Measurements from ENCODE around the gene FBXW2.
"Not testable (repeated sequence)": the region's sequence is repeated elsewhere in the genome, so short reads cannot be mapped to it uniquely, and the experiment has no call there.

The FBXW2 gene

DNA sequence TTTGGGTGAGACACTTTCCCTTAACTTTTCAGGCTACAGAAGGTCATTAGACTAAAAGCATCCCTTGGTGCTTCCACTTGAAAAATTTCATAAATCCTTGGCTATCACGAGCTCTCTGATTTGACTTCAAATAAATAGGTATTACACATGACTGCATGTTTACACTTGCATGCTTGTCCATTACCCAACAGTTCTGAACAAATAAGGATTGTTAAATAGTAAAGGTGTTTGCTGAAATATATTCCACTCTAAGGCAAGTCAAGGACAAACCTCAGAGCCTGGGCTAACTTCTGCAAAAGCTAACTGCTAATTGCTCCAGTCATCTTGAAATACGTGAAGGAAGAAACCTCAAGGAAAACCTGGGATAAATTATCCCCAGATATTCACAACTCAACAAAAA is 14.5 kb downstream of the FBXW2 start:
- DNase-seq, result no peak

DNA sequence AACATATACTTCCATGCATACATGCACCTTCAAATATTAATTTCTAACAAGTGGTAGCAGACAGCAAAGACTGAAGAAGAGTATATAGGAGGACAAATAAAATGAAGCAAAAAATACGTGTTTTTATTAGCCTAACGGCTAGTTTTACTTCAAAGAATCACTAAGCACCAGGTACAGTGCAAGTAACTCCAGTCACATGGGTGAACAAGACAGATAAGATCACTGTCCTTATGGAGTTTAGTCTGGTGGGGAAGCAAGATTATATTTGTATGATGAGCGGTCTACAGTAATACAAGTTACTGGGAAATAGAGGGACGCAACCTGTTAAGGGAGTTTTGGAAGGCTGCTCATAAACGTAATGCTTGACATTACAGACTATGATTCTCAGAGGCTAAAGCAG is 16.0 kb downstream of the FBXW2 start:
- no peak for DNase-seq

DNA sequence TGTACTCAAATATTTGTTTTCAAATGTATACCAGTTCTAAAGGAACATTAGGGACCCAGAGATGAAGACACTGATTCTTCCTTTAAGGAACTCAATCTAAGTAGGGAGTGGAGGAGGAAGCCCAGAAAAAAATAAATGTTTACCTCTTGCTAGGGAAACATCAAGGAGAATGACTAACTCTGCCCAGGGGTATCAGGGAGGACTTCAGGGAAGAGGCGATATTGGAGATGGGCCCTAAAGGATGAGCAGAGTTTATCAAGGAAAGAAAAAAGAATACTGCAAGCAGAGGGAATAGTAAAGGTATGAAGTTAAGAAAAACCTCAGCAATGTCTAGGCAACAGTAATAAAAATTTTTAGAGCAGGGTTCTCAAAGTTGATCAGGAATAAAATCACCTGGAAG is 16.4 kb downstream of the FBXW2 start:
- no peak for DNase-seq

DNA sequence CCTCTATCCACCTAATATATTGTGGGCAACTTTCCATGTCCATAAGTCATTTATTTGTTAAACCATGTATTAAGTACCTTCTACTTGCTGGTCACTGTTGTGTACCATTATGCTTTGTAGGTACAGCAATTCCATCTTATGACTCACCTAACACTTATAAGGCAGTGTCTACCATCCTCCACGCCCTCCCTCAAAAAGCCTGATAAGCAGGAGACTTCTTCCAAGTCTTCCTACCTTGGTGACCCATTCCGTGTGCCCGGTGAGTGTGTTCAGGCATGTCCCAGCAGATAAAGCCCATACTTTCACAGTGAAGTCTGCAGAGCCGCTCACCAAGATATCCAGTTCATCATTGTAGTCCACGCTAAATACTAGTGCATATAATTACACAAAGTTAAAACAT is 17.4 kb downstream of the FBXW2 start:
- no peak for DNase-seq

DNA sequence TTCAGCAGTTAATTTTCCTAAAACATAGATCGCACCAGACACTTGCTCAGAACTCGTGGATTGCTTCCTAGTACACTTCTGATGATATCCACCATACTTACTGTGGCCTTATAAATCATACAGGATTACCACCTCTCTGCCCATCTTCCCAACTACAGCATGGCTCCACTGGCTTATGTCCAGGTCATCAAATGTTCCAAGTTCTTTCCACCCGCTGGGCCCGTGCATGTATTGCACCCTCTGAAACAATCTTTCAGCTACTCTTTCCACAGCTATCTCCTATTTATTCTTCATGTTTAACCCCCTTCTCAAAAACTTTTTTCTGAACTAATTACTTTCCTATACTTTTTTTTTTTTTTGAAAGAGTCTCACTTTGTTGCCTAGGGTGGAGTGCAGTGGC is 18.5 kb downstream of the FBXW2 start:
- DNase-seq, result no peak

DNA sequence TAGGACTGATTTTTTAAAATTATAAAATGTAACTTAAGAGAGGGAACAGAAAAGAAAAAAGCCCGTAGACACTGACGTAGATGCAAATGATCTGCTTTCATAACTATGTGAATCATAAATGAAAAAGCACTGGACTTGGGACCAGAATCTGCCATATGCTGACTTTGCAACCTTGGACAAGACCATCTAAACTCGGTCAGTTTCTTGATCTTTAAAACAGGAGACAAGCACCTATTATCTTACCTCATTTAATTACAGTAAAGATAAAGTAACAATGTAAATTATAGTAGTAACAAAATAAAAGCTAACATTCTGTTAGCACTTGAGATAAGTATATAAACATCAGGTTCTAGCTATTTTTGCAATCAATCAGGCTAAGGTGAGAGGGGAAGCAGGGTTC is 20.0 kb downstream of the FBXW2 start:
- DNase-seq, result no peak

DNA sequence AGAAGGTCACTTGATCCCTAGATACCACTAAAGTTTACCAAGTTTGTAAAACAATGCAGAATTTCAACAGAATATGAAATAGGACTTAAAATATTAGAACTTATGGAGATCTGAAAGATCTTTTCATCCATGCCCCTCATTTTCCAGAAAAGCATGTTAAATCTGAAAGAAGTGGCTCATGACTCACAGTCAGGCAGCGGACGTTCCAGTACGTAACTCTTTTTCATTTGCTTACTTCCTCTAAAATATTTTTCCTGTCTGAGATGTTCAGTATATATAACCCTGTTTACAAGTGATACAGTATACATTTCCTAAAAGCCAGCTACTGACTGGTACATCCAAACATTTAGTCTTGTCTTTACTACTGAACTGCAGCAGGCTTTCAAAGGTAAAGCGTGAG is 22.3 kb downstream of the FBXW2 start:
- DNase-seq, result no peak

DNA sequence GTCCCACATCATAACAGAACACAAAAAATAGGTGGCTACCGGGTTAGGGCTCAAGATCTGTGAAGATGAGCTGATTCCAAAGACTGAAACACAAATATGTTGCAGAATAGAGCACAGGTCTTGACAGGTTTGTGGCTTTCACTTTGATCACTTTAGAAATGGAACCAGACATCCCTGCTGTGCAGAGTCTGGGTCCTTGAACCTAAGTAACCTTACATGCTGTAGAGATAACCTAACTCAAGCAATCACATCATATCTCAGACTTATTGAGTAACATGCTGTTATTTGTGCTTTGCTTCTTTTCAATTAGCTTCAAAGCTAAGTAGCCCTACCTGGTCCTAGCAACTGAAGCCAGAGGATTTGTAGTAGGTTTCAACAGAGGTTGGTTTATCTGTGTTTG is 24.3 kb downstream of the FBXW2 start:
- no peak for DNase-seq

DNA sequence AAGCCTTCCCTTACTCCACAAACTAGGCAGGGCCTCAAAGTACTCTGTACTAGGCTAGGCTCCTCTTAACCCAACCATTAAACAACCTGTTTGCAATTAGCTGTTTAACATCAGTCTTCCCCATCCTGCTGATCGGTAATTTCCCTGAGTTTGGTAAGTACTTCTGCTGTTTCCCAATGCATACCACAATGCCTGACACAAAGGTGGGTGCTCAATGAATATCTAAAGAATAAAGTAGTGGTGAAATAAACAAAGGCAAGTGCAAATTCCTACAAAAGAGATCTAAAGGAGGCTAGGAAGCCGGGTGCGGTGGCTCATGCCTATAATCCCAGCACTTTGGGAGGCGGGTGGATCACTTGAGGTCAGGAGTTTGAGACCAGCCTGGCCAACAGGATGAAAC is 25.0 kb downstream of the FBXW2 start:
- no peak for DNase-seq

DNA sequence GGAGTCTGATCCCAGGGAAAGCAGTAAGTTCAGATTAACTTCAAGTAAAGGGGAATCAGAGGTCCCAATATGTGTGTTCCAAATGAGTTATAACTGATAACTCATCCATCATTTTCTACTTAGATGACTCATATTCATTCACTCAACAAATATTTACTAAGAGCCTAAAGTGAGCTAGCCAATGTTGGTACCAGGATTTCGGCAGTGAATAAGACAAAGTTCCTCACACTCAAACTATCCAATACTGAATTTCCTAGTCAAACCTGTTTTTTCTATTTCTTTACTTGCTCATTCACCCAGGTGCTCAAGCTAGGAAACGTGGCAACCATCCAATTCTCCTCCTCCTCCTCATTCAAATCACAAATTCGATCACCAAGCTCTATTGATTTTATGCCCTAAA is 25.8 kb downstream of the FBXW2 start:
- no peak for DNase-seq

DNA sequence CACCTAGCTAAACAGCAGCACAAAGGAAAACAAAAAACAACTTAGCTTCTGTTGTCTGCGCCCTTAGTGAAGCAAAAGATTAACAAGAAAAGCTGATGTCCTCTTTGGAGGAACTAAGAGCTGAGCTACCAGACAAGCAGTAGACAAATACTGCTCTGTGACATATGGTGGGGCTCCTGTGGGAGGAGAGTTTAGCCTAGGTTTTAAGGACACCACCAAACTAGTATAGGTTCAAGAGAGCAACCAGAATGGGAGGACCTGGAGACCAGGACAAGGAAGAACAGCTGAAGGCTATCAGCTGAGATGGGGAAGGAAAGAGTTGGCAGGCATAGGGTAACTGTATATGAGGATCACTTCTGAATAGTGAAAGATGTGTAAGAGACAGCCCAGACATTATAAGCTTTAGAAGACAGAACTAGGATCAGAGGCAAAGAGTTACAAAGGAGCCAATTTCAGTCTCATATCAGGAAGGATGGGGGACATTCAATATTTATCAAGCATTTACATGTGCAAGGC is 27.2 kb downstream of the FBXW2 start:
- DNase-seq, result no peak

DNA sequence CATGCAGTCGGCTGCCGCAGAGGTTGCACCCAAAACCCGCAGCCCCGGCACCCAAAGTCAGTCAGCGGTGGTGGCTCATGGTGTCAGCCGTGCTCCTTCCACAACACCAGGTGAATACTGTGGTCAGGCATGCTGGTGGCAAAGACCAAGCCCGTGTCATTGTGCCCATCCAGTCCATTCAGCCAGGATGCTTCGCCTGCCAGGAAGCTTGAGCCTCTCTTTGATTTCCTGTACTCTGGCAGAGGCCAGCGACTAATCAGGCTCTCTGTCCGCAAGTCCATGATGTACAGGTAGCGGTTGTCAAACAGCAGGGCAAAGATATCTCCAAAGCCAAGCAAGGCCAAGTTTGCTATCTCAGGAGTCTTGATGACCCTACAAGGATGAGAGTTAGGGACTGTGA is 28.7 kb downstream of the FBXW2 start:
- DNase-seq, result no peak

DNA sequence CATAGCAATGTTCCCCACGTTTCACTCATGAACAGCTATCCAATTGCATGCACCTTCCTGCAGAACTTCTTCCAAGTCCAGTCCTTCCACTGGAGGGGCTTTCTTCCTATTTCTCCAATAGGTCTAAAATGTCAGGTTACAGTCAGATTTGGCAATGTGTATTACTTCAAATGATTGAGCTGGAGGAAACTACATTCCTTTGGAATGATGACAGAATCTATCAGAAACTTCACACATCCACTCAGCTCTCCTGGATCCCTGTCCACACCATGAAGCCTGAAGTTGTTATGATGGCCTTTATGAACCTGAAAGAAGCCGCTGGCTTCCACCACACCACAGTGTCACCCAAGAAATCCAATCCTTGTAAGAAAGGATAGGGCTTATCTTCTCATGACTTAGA is 32.2 kb downstream of the FBXW2 start:
- no peak for DNase-seq

DNA sequence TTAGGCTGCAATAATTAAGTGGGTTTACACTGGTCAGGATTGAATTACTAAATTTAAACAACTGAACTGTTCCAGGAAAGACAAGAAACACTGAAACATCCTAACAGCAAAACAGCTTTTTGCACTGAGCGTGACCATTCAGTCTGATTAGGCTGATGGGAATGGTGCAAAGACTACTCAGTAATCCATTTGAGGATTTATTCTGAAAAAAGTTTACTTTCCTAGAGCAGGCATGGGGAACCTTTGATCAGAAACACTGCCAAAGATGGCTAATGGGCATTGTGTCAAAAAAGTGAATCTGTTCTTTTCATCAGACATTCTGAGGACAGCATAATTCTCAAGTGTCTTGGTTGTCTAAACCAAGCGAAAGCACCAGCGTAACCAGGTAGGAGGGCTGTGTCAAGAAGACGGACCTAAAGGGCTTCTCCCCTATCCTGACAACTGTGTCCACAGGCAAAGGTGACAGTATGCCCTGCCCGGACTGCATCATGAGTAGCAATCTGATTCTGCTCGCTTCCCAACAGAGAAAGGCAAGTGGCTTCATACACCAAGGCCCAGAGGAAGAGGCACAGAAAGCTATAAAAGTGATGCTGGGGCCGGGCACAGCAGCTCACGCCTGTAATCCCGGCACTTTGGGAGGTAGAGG is 33.3 kb downstream of the FBXW2 start:
- DNase-seq, result no peak

DNA sequence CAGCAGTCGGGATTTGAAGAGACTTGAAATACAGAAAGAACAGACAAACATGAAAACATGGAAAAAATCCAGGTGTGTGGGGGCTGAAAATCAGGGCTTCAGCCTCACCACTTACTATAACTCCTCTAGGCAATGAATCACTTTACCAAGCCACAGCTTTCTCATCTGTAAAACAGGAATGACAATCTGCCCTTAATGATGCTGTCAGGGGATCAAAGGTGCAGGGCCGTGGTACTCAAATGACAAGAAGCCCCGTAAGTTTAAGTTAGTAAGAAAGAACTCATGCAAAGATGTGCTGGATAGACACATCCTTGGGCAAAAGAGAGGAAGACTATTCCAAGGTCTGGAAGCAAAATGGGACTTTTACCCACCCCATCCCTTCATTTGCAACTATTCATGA is 34.7 kb downstream of the FBXW2 start:
- no peak for DNase-seq

DNA sequence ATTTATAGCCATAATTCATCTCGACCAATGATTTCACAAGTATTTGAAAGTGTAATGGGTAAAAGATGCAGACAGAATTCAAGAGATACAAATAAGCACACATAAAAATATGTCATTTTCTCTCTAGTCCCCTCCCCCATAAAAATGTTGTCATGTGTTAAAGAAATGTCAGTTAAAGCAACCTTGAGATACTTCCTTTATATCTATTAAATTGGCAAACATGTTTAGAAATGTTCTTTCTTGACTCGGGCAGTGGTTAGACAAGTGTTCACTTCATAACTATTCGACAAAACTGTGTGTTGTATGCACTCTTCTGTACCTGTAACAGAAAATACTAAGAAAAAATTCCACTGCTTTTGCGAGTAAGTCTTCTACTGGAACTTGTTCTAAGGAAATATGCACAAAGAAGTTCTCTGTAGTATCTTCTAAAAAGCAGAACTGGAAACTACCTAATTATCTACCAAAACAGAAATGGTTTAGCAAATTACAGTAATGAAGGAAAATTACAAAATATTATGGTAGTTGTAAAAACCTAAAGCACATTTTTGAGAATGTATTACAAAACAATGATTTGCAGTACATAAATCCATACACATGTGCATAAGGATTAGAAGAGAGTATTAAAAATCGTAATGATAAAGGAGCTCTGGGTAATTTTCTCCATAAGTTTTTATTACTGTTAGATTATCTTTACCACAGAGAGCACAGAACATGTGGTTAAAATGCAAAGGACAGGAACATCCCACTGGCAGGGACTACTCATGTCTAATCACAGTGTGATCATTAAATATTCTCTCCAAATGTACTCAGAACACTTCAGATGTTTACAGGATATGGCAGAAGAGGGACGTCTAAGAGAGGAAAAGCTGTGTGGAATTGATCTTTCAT is 35.9 kb downstream of the FBXW2 start:
- DNase-seq, result no peak

DNA sequence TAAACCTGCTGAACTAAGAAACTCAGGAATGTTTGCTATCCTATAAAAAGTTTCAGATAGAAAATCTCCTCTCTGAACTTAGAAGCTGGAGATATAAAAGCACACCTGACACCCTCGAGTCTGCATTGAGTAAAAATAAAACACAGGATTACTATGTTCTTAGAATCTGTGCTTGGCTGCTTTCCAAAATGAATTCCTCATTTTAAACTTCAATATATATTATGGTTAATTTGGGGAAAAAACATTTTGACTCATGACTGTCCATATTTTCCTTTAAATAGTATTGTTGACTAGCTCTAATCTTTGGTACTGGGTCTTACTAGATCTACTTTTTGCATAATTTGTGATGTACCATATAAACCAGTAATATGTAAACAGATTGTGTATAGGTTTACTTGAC is 36.7 kb downstream of the FBXW2 start:
- no peak for DNase-seq

DNA sequence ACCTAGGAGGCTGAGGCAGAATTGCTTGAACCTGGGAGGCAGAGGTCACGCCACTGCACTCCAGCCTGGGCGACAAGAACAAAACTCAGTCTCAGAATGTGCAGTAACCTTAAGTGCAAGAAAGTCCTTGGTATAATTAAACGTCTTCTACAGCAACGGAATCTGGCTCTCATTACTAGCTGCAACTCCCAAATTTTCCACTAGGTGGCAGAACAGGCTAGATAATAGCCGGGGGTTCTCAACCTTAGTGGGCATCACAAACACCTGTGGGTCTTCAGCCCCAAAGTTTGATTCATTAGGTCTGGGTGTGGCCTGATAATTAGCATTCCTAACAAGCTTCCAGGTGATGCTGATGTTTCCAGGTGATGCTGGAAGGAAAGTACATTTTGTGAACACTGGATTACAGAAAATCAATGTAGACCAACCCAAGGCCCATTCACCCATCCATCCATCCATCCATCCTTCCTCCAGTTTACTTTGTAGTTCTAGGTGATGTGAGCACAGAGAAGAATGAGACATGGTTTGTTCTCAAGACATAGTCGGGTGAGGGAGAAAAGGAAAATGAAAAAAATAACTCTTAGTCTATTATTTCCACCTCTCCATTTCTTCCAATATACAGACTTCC is 37.3 kb downstream of the FBXW2 start:
- DNase-seq, result peak; percentile 40 to 44

DNA sequence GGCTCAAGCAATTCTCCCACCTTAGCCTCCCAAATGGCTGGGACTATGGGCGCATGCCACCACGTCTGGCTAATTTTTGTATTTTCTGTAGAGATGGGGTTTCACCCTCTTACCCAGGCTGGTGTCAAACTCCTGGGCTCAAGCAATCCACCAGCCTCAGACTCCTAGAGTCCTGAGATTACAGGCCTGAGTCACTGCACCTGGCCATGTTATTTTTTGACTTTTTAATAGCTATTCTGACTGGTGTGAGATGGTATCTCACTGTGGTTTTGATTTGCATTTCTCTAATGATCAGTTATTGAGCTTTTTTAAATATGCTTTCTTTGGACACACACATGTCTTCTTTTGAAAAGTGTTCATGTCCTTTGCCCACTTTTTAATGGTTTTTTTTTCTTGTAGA is 38.2 kb downstream of the FBXW2 start:
- DNase-seq, result no peak

DNA sequence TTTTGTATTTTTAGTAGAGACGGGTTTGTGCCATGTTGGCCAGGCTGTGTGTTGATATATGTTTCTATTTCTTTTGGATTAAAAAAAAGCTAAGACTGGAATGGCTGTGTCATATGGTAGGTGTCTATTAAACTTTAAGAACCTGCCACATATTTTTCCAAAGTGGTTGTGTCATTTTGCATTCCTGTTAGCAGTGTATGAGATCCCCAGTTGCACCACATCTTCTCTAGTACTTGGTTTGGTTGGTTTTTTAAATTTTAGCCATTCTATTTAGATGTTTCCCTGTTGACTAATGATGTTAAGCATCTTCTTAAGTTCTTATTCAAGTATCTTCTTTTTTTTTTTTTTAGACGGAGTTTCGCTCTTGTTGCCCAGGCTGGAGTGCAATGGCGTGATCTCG is 42.8 kb downstream of the FBXW2 start:
- no peak for DNase-seq

DNA sequence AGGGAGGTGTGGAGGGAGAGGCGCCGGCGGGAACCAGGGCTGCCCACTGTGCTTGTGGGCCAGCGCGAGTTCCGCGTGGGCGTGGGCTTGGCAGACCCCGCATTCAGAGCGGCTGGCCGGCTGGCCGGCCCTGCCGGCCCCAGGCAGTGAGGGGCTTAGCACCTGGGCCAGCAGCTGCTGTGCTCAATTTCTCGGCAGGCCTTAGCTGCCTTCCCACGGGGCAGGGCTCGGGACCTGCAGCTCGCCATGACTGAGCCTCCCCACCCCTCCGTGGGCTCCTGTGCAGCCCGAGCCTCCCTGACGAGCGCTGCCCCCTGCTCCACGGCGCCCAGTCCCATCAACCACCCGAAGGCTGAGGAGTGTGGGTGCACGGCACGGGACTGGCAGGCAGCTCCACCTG is 46.9 kb downstream of the FBXW2 start:
- not testable (repeated sequence) for DNase-seq

DNA sequence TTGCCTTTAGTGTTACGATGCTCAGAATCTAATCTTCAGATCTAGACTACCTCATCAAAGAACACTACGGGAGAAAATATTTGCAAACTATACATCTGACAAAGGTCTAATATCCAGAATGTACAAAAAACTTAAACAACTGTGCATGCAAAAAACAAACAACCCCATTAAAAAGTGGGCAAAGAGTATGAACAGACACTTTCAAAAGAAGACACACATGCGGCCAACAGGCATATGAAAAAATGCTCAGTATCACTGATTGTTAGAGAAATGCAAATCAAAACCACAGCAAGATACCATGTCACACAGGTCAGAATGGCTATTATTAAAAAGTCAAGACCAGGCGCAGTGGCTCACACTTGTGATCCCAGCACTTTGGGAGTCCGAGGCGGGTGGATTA is 47.9 kb downstream of the FBXW2 start:
- no peak for DNase-seq

DNA sequence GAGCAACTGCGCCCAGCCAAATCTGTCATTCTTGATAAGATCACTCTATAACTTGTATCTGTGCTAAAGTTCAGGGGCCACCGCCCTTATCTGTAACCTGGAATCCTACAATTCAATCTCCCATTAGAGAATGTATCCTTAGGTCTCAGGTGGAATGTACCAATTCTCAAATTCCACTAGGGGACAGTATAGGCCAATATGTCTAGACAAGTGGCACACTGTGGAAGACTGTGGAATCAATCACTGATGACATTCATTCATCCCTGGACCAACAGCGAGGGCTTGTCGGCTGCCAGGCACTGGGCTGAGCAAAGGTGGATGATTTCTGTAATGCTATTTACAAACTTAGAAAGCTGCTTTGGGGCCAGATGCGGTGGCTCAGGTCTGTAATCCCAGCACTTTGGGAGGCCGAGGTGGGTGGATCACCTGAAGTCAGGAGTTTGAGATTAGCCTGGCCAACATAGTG is 50.2 kb downstream of the FBXW2 start:
- DNase-seq, result no peak

DNA sequence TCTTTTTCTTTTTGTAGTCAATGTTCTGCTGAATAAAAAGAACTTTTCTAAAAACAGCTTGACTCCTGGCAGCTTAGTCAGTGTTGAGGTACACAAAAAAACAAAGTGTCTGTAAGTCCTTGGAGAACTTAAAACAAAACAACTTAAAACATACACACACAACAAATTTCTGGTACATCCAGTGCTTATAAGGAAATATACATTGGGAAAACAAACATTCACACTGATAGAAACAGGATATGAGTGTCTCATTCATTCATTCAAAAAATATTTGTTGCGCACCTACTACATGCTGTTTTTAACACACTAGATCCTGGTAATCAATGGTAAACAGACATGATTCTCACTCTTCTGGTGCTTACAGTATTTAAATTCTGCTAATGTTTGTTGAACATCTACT is 51.5 kb downstream of the FBXW2 start:
- no peak for DNase-seq

Measured in stimulated activated CD4-positive, alpha-beta T cell treated with anti-CD3 and anti-CD28 coated beads, Interleukin-4, amount 100 ng/mL, for 4 hours (primary cell).